Activated CD4-positive, alpha-beta T cell treated with anti-CD3 and anti-CD28 coated beads, Interleukin-10, Interleukin-2, amounts not matched to agents 100 ng/mL and 50 ng/mL, durations not matched to agents 16 hours and 8 hours (primary cell): ENCODE measurements around the gene ENO1.
"Not testable (repeated sequence)": the region's sequence is repeated elsewhere in the genome, so short reads cannot be mapped to it uniquely, and the experiment has no call there.

ENCODE experiments used
- DNase-seq: peaks from one replicate; pipeline ENCODE4 v3.0.0-alpha.2; 2020

ENO1 gene

GRCh38 chr1:8841395-8841794 lies 37.1 kb downstream of the ENO1 start:
- DNase-seq = no peak

- DNase-seq = no peak
Measured at GRCh38 chr1:8839990-8840389, 38.5 kb downstream of the ENO1 start.

- no peak for DNase-seq
Measured at GRCh38 chr1:8835941-8836643, 42.4 kb downstream of the ENO1 start.

- no peak for DNase-seq
Measured at GRCh38 chr1:8831340-8831739, 47.1 kb downstream of the ENO1 start.

- not testable (repeated sequence) for DNase-seq
Measured at GRCh38 chr1:8830732-8831131, 47.8 kb downstream of the ENO1 start.

- DNase-seq = no peak
Measured at GRCh38 chr1:8825985-8826481, 52.5 kb downstream of the ENO1 start.

- DNase-seq = no peak
Measured at GRCh38 chr1:8823295-8823664, 55.2 kb downstream of the ENO1 start.

- no peak for DNase-seq
Measured at GRCh38 chr1:8822373-8823294, 55.9 kb downstream of the ENO1 start.

- no peak for DNase-seq
Measured at GRCh38 chr1:8821084-8821483, 57.4 kb downstream of the ENO1 start.

GRCh38 chr1:8818789-8819188 lies 59.7 kb downstream of the ENO1 start:
- not testable (repeated sequence) for DNase-seq

- DNase-seq = no peak
Measured at GRCh38 chr1:8818325-8818775, 60.1 kb downstream of the ENO1 start.

GRCh38 chr1:8817412-8818324 lies 60.8 kb downstream of the ENO1 start, which contains the start of gene RERE:
TSS of gene RERE (minus strand) at chr1:8817640.
- peak; percentile 96 for DNase-seq

GRCh38 chr1:8816831-8817411 lies 61.6 kb downstream of the ENO1 start:
- peak; percentile 14 for DNase-seq

GRCh38 chr1:8816264-8816663 lies 62.2 kb downstream of the ENO1 start:
- DNase-seq = no peak

GRCh38 chr1:8815582-8816151 lies 62.8 kb downstream of the ENO1 start:
- no peak for DNase-seq

GRCh38 chr1:8814865-8815264 lies 63.6 kb downstream of the ENO1 start:
- DNase-seq = no peak

GRCh38 chr1:8813991-8814390 lies 64.5 kb downstream of the ENO1 start:
- DNase-seq = peak; percentile 8

- no peak for DNase-seq
Measured at GRCh38 chr1:8813016-8813763, 65.3 kb downstream of the ENO1 start.

- no peak for DNase-seq
Measured at GRCh38 chr1:8812081-8812480, 66.4 kb downstream of the ENO1 start.
